Testis (tissue), 2 donors: Measurements from ENCODE around the gene SPRED3.

Experiments
- POLR2A ChIP-seq: fragments of 450-650 bp; IDR thresholded peaks from one replicate; pipeline ENCODE4 v1.6.1; 2017; ENCODE audit warnings: antibody characterized with exemption, mild to moderate bottlenecking, moderate library complexity
- TF ChIP-seq, protein P1 (sequence below), 3 experiments: fragments of 450-650 bp in 2 of 3; fragments of 200-600 bp in 1 of 3; sonication (generic) in 1 of 3; IDR thresholded peaks; one replicate each; pipeline ENCODE4 v1.5.1; 2016 to 2019; ENCODE audit warnings: antibody characterized with exemption in 3 of 3, mild to moderate bottlenecking in 2 of 3, moderate library complexity in 1 of 3

GRCh38 chr19:38425810-38426466 lies 37.4 kb downstream of the SPRED3 start, which contains the start of gene RASGRP4:
- TF ChIP-seq, protein P1, sequence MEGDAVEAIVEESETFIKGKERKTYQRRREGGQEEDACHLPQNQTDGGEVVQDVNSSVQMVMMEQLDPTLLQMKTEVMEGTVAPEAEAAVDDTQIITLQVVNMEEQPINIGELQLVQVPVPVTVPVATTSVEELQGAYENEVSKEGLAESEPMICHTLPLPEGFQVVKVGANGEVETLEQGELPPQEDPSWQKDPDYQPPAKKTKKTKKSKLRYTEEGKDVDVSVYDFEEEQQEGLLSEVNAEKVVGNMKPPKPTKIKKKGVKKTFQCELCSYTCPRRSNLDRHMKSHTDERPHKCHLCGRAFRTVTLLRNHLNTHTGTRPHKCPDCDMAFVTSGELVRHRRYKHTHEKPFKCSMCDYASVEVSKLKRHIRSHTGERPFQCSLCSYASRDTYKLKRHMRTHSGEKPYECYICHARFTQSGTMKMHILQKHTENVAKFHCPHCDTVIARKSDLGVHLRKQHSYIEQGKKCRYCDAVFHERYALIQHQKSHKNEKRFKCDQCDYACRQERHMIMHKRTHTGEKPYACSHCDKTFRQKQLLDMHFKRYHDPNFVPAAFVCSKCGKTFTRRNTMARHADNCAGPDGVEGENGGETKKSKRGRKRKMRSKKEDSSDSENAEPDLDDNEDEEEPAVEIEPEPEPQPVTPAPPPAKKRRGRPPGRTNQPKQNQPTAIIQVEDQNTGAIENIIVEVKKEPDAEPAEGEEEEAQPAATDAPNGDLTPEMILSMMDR (IDR thresholded peaks at IDR 0.05): no peak
- no peak for TF ChIP-seq POLR2A
